Measurements from ENCODE around the gene OSBPL2.

OSBPL2 gene

DNA sequence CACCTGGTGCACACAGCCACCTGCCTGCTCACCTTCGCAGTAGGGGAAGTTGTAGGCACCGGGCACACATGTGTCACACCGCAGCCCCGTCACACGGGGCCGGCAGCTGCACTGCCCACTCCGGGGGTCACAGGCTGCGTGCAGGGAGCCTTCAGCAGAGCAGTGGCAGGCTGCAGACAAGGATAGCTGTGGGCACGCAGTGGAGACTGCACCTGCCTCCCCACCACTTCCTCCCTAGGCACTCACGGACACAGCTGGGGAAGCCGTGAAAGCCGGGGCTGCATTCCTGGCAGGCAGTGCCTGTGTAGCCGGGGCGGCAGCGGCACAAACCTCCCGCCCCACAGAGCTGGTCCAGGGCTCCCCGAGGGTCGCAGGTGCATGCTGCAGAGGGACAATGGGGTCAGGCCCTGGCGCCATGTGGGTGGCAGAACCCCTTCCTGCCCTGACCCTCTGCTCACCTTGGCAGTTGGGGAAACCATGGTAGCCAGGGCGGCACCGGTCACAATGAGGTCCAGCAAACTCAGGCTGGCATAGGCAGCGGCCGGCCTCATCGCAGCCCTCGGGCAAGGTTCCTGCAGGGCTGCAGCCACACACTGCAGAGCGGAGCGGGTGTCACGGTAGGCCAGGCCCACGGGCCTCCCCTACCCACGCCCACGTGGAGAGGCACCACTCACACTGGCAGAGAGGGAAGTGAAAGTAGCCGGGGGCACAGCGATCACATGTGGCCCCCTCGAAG is 99.4 kb downstream of the OSBPL2 start:
- CTCF ChIA-PET, result no interaction called here

DNA sequence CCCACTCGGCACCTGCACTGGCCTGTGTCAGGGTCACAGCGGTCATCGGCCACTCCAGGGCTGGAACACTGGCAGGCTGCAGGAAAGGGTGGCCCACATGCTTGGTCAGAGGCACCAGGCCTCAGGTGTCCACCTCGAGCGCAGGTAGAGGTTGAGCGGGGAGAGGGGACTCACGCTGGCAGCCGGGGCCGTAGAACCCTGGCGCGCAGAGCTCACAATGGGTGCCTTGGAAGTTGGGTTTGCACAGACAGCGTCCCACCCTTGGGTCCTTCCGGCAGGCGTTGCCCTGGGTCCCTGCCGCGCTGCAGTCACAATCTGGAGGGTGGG is 99.9 kb downstream of the OSBPL2 start:
- Histone ChIP-seq H3K36me3 (ENCODE audit: control insufficient read depth in 2 of 2, insufficient read depth in 1 of 2, low read length in 2 of 2) (peaks cover 0 to 63% of the 10 kb centered on the region in 2 experiments; a peak in 2 of 3 replicates), H3K4me3 (ENCODE audit: low read depth, low read length) (no peak overlapping the region), H3K4me1 (ENCODE audit: control insufficient read depth, insufficient read depth, low read length) (no peaks in the 10 kb centered on the region), H3K9me3 (ENCODE audit: control insufficient read depth, insufficient read depth, low read depth, low read length) (no peaks in the 10 kb centered on the region), H3K27ac (ENCODE audit: extremely low read depth, low read depth, low read length) (no peak overlapping the region)
- TF ChIP-seq, protein P1, sequence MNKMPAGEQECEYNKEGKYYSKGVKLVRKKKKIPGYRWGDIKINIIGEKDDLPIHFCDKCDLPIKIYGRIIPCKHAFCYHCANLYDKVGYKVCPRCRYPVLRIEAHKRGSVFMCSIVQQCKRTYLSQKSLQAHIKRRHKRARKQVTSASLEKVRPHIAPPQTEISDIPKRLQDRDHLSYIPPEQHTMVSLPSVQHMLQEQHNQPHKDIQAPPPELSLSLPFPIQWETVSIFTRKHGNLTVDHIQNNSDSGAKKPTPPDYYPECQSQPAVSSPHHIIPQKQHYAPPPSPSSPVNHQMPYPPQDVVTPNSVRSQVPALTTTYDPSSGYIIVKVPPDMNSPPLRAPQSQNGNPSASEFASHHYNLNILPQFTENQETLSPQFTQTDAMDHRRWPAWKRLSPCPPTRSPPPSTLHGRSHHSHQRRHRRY (tag by site-specific recombination; IDR thresholded peaks at IDR 0.05), result no peak
- TF ChIP-seq ZNF133 (tag by site-specific recombination; IDR thresholded peaks at IDR 0.05) (no peak), ZBTB17 (tag by site-specific recombination; IDR thresholded peaks at IDR 0.05) (no peak), KLF10 (tag by site-specific recombination; IDR thresholded peaks at IDR 0.05) (no peak), ZNF394 (tag by site-specific recombination; IDR thresholded peaks at IDR 0.05; ENCODE audit: borderline replicate concordance) (no peak), ZNF610 (tag by site-specific recombination; IDR thresholded peaks at IDR 0.05; ENCODE audit: borderline replicate concordance) (no peak), ZNF10 (tag by site-specific recombination; IDR thresholded peaks at IDR 0.05) (no peak), ZNF521 (tag by site-specific recombination; IDR thresholded peaks at IDR 0.05) (no peak), ZNF132 (tag by site-specific recombination; IDR thresholded peaks at IDR 0.05; ENCODE audit: borderline replicate concordance) (no peak), ZNF843 (tag by site-specific recombination; IDR thresholded peaks at IDR 0.05) (no peak)
- TF ChIP-seq, protein P2, sequence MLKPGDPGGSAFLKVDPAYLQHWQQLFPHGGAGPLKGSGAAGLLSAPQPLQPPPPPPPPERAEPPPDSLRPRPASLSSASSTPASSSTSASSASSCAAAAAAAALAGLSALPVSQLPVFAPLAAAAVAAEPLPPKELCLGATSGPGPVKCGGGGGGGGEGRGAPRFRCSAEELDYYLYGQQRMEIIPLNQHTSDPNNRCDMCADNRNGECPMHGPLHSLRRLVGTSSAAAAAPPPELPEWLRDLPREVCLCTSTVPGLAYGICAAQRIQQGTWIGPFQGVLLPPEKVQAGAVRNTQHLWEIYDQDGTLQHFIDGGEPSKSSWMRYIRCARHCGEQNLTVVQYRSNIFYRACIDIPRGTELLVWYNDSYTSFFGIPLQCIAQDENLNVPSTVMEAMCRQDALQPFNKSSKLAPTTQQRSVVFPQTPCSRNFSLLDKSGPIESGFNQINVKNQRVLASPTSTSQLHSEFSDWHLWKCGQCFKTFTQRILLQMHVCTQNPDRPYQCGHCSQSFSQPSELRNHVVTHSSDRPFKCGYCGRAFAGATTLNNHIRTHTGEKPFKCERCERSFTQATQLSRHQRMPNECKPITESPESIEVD (tag by site-specific recombination; IDR thresholded peaks at IDR 0.05), result no peak
- TF ChIP-seq, protein P3, sequence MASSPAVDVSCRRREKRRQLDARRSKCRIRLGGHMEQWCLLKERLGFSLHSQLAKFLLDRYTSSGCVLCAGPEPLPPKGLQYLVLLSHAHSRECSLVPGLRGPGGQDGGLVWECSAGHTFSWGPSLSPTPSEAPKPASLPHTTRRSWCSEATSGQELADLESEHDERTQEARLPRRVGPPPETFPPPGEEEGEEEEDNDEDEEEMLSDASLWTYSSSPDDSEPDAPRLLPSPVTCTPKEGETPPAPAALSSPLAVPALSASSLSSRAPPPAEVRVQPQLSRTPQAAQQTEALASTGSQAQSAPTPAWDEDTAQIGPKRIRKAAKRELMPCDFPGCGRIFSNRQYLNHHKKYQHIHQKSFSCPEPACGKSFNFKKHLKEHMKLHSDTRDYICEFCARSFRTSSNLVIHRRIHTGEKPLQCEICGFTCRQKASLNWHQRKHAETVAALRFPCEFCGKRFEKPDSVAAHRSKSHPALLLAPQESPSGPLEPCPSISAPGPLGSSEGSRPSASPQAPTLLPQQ (tag by site-specific recombination; IDR thresholded peaks at IDR 0.05), result no peak
- TF ChIP-seq, protein P4, sequence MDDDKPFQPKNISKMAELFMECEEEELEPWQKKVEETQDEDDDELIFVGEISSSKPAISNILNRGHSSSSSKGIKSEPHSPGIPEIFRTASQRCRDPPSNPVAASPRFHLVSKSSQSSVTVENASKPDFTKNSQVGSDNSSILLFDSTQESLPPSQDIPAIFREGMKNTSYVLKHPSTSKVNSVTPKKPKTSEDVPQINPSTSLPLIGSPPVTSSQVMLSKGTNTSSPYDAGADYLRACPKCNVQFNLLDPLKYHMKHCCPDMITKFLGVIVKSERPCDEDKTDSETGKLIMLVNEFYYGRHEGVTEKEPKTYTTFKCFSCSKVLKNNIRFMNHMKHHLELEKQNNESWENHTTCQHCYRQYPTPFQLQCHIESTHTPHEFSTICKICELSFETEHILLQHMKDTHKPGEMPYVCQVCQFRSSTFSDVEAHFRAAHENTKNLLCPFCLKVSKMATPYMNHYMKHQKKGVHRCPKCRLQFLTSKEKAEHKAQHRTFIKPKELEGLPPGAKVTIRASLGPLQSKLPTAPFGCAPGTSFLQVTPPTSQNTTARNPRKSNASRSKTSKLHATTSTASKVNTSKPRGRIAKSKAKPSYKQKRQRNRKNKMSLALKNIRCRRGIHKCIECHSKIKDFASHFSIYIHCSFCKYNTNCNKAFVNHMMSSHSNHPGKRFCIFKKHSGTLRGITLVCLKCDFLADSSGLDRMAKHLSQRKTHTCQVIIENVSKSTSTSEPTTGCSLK (tag by site-specific recombination; IDR thresholded peaks at IDR 0.05), result no peak
- ChIA-PET CTCF (interaction anchor here (1.0 kb wide), 1 partner anchor 12 kb away, joined by 4 read pairs; no protein-coding TSS in a partner anchor), POLR2A (no interaction called here)

More for the DNA sequence above, 99.4 kb downstream of the OSBPL2 start:
- peak; percentile 25 for TF ChIP-seq ZFHX2 (tag by site-specific recombination; conservative IDR thresholded peaks at IDR 0.05)
- TF ChIP-seq ZNF664 (tag by site-specific recombination; IDR thresholded peaks at IDR 0.05), result no peak
- TF ChIP-seq EGR2 (tag by site-specific recombination; IDR thresholded peaks at IDR 0.05; ENCODE audit: low read depth), result peak; percentile 18; the same call in 1 of the 2 replicates
- Histone ChIP-seq H3K4me1 (ENCODE audit: control insufficient read depth, insufficient read depth, low read length) (no peaks in the 10 kb centered on the region), H3K27ac (ENCODE audit: extremely low read depth, low read depth, low read length) (no peak overlapping the region), H3K4me3 (ENCODE audit: low read depth, low read length) (no peak overlapping the region), H3K9me3 (ENCODE audit: control insufficient read depth, insufficient read depth, low read depth, low read length) (no peaks in the 10 kb centered on the region), H3K36me3 (ENCODE audit: control insufficient read depth in 2 of 2, insufficient read depth in 1 of 2, low read length in 2 of 2) (peaks cover 0 to 63% of the 10 kb centered on the region in 2 experiments; a peak in 2 of 3 replicates)
- POLR2A ChIA-PET, result no interaction called here

Measured in HEK293 (cell line).